GM21825 (cell line): ENCODE data around the gene CHST8.

Source experiments
- ATAC-seq: cut with Tn5 transposase; IDR thresholded peaks from one replicate; pipeline ENCODE4 v1.9.1; 2021; ENCODE audit warnings: mild to moderate bottlenecking, moderate library complexity; ENCODE audit not compliant: unreplicated experiment

The CHST8 gene

DNA sequence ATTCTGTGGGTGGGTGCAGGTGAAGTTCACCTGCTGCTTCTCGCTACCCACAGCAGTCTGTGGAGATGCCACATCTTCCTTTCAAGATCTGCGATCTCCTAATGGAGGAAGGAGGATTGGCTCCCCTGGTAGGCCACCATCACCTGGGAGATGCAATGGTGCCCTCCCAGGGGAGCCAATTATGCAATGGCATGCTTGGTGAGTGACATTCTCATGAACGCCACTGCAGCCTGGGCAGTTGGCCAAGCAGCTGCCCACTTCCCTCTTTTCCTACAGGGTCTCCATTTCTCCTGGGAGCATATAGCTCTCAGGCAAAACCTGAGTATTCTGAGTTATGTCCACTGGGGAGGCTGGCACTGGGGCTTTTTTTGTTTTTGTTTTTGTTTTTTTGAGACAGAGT, 91.4 kb downstream of the CHST8 start:
- ATAC-seq: no peak

DNA sequence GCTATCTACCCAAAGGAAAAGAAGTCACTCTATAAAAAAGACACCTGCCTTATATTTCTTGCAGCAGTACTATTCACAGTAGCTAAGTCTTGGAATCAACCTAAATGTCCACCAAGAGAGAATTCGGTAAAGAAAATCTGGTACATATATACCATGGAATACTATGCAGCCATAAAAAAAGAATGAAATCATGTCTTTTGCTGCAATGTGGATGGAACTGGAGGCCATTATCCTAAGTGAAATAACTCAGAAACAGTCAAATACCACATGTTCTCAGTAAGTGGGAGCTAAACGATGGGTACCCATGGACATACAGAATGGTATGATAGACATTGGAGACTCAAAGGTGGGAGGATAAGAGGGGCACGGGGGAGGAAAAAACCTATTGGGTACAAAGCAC, 92.4 kb downstream of the CHST8 start:
- ATAC-seq: no peak

DNA sequence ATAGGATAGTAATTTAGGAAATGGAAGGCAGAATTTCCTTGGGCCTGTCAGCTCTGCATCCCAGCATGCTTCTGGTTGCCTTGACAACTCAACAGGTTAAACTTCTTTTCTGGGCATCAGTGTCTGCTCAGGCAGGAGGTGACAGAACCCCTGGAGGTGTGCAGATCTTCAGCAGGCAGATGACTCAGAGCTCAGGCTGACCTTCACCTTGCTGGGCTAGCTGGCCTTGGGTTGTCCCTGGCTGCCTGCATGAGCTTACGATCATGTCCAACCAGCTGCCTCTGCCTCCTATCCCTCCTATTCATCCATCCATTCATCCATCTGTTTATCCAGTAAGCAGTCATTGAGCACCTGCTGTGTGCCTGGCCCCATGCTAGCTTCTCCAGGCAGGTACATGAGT, 93.7 kb downstream of the CHST8 start:
- ATAC-seq: no peak

DNA sequence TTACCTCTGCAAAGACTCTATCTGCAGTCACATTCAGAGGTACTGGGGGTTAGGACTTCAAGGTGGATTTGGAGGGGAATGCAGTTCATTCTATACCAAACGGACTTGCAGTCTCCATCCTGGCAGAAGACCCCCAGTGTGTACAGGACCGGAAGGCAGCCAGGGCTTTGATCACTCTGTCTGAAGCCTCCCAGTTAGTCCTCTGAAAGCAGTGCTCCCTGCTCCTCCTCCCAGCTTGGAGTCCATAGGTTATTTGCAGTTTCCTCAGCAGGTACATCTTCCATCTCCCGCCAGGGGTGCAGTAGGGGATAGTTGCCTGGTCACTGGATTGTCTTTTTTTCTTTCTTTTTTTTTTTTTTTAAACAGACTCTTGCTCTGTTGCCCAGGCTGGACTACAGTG, 96.1 kb downstream of the CHST8 start:
- no peak for ATAC-seq

DNA sequence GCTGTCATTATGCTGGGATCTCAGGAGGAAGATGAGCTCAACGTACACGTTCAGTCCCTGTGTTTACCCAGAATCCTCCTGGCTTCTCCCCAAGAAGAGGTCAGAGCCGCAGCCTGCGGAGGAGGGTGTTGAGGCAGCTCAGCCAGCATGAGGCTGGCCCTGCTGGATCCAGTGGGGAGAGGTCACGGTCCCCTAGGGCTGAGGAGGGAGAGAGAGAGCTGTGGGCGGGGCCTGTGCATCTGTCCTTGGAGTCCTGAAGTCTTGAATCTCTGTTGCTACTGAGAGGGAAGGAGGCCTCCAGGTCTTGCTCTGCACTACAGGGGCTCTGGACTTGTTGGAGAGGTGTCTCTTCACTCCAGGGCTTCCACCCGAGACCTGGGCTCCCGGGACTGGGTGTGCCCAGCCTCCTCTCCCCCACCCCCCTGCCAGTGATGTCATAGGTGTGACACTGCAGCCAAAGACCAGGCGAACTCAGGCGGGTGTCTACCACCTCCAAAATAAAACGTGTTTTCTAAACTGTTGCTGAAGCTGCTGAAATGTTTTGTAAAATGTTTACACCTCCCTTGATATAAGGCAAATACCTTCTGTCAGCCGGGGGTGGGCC, 97.0 kb downstream of the CHST8 start:
- no peak for ATAC-seq

DNA sequence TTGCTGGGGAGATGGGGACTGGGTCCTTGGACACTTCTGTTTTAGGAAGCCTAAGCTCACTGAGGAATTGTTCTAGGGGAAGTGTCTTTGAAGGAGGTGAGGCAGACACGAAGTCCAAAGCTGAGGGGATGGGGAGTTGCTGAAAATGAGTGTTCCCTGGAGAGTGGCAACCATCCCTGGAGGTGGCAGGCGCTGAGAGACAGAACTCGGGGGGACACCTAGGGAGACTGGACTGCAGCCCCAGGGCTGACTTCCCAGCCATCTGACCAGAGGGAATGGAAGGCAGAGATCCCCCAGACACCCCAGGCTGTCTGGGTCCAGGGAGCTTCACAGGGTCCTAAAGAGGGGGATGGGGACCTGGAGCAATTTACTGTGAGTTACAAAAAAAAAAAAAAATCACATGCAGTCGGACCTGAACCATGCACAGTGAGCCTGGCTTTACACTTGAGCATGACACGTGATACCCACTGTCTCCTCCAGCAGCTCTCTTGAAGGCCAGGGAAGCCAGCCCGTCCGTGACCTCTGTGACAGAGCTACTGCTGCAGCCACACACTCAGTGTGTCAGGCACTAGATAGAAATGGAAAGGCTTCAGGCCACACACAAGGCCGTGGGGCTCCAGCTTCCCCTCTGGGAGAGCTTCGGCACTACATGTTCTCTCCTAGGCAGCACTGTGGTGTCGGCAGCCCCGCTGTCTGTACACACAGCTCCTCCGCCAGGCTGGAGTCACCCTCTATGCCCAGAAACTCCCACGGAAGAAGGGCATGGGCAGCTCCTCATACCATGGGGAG, 97.8 kb downstream of the CHST8 start:
- ATAC-seq: no peak

DNA sequence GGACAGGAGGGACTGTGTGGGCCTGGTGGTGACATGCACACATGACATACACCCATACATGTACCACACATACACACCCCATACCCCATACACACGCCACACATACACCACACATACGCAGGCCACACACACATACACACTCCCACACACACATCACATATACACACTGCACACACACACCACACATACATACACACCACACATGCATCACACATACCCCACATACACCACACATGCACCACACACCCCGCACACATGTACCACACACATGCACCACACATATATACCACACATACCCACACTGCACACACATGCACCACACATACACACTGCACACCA, 98.4 kb downstream of the CHST8 start:
- no peak for ATAC-seq

DNA sequence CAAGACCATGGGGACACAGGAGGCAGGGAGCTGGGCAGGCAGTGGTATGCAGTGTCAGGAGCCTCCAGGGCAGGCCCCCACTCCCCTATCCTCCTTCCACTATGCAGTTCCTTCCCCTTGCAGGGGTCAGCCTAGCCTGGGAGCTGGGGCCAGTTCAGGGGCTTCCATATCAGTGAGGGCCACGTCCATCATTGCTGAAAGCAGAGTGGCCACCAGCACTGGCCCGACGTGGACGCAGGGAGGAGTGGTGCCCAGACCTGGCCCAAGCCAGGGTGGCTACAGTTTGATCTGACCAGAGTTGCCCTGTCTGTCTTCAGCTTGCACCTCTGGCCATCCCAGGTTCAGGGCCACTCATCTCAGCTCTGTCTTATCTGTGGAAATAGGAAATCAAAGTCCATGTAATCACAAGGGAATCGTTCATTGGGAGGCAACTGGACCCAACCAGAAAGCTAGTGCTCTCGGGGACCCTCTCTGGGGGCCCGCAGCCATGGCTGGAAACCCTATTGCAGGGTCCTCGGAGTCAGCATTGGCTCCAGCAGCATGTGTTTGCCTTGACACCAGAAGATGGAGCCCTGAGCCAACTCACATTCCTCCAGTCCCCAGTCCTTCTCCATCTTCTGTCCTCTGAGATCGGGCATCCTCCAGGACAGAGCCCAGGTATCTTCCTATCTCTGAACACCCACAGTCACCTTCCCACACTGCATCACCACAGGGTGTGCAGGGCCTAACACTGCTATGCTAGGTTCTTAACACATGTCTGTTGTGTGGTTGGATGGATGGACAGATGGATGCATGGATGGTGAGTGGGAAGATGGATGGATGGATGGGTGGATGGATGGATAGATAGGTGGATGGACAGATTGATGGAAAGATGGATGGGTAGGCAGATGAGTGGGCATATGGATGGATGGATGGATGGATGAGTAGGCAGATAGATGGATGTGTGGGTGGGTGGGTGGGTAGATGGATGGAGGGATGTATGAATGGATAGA, 99.2 kb downstream of the CHST8 start:
- no peak for ATAC-seq

DNA sequence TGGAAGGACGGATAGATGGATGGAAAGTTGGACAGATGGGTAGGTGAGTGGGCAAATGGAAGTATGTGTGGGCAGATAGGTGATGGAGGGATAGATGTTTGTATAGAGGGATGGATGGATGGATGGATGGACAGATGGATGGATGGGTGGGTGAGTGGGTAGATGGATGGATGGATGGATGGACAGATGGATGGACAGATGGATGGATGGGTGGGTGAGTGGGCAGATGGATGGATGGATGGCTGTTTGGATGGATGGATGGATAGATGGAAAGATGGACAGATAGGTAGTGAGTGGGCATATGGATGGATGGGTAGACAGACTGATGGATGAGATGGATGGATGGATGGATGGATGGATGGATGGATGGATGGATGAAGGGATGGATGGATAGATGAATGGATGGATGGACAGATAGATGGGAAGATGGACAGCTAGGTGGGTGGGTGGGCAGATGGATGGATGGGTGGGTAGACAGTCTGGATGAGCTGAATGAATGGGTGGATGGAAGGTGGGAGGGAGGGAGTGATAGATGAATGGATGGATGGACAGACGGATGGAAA, 100.1 kb downstream of the CHST8 start:
- no peak for ATAC-seq

DNA sequence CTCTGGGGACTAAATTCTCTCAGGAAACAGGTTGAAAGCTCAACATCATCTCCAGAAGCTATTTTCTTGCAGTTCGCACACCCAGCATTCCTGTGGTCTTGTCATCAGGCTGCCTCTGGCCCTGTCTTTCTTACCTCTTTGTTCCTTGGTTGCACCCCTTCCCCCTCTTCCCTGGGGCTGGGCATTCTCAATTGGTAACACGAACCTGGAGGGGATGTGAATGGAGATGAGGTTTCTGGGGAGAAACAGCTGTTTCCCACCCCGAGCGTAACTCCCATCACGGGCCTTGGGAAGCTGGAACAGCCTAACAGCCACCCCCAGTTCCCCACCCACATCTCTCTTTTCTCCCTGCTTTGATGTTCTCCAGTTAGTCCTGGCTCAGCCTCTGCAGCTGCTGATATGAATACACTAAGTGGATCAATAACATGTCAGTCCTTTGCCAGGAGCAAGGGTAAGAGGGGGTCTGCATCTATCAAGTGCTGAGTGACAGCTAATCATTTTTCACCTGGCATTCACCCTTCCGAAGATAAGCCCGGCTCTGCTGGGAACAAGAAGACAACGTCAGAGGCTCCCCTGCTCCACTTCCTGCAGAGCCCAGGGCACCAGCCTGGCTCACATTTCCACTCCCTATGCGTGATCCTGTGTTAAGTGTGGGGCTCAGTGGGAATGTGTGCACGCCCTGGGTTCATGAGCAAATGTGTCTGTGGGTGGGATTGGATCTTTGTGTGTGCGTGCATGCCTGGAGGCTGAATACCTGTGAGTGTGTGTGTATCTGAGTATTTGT, 100.9 kb downstream of the CHST8 start:
- no peak for ATAC-seq

DNA sequence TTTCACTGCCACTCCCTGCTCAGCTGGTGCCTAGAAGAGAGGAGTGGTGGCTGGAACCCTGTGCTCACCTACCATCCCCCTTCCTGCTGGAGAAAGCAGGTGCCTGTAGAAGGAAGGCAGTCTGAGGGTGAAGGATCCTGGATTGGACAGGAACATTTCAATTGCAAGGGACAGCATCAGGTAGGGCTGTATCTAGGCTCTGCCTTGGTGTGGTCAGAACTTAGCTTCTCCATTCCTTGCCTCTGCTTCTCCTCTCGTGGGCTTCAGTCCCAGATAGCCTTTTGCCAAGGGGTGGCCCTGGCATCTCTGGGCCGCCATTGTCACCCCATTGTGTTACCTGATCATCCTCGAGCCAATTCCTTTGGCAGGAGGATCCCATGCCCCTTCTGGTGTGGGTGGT, 101.8 kb downstream of the CHST8 start:
- ATAC-seq: no peak

DNA sequence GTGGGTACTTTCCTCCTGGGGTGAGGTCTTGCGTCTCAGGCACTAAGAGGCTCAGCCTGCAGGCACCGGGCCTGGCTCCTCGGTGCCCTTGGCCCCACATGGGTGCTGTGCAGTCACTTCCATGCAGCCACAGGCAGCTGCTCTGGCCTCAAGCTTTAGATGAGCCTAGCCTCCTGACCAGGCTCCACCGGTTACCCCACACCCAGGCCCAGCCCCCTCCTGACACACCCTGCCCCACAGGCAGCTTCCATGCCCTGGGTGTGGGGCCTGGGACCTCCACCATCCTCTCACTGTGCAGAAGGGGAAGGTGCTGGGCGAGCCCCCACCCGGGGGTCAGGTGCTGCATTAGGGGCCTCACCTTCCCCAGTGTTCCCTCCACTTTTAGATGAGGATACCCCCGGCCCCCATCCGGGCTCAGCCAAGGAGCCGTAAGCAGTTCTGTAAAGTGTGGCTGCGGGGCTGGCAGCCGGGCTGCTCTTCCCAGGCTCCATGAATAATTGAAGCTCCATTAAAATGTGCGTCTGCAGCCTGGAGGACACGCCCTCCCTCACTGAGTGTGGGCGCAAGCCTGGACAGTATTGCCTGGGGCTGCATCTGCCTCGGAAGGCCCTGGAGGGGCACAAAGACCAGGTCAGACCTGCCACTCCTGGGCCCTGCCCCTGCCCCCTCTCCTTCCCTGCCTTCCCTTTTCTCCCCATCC, 102.4 kb downstream of the CHST8 start:
- ATAC-seq: no peak

DNA sequence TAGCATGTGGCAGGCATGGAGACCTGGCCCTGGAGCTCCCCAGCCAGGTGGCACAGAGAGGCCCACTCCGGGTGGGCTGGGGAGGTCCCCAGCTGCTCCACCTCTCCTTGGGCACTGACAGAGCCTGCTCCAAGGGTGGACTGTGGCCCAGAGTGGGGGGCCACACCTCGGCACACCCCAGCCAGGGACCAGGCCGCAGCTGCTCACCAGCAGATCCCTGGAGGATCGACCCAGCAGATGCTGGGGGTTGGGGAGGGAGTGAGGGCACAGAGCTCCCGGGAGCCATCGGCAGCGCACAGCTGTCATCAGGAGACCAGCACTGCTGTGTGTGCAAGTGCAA, 102.9 kb downstream of the CHST8 start:
- ATAC-seq: no peak

DNA sequence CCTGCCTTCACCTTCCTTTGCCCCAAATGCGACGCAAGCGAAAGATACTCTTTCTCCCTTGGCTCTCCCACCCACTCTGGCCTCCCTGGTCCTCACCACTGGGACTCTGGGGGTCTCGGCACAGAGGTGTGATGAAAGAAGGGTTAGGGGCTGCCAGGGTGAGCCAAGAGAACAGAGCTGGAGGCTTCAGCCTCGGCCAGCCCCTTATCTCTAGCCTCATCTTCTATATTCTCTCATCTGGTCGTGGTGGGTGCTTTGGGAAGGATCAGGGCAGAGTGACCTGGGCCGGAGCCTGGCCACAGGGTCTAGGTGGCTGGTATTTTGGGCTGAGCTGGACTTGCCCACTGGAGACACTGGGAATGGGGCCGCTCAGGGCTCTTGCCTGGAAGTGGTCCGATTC, 103.8 kb downstream of the CHST8 start:
- ATAC-seq: no peak

DNA sequence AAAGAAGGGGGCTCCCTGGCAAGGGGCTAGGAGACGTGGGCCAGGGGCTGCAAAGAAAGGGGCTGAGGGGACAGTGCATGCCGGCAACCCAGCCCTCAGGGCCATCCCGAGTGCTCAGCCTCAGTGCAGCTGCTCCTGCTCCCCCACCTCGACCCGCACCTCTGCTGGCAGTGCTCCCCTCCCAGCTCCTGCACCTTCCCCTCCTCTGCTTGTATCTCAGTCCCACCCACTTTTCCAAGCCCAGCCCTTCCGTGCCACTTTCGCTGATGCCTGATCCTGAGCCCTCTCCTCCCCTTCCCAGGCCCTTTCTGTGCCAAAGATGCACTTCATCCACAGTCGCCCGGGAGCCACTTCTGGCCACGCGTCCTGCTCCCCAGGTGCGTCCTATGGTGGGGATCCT, 105.0 kb downstream of the CHST8 start:
- ATAC-seq: no peak

DNA sequence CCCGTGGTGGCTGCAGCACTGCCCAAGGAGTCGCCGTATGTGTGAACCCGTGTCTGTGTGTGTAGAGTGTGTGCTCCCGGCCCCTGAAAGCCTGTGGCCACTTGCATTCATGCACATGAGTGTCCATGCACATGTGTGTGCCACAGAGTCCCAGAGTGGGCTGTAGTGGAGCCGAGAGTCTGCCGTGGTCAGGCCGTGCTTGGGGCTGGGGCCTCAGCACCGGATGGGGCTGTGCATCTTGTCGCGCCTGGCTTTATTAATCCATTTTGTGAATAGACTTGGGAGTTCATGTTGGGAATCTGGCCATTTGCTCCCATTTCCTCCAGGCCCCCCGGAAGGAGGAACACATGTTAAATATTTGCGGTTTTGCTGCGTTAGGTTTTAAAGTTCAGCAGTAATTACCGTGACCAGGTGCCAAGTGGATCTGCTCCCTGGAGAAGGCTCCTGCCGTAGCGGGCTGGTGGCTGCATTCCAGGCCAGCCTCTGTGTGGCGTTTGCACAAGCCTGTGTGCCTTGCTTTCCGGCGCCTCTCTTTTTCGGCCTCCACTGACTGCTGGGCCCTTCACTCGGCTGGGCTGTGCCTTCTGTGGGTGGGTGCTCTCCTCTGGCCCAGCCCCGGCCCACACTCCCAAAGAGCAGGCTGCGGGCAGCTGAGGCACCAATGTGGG, 105.7 kb downstream of the CHST8 start:
- ATAC-seq: no peak

DNA sequence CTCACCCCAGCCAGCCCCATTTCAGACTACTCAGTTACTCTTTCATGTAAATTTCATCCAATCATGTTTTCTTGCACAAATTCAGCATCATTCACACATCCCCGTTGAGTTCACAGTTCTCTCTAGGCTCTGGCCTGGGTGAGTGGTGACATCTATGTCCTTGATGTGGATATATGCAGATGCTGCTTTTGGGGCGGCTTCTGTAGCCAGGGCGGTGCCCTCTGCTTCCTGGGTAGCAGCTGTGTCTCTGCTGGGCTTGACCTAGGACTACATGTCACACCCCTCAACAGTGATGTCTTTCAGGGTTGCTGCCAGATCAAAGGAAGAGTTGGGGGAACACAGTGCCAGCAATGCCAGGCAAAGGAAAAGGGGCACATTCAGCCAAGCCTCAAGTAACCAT, 106.4 kb downstream of the CHST8 start:
- ATAC-seq: no peak

DNA sequence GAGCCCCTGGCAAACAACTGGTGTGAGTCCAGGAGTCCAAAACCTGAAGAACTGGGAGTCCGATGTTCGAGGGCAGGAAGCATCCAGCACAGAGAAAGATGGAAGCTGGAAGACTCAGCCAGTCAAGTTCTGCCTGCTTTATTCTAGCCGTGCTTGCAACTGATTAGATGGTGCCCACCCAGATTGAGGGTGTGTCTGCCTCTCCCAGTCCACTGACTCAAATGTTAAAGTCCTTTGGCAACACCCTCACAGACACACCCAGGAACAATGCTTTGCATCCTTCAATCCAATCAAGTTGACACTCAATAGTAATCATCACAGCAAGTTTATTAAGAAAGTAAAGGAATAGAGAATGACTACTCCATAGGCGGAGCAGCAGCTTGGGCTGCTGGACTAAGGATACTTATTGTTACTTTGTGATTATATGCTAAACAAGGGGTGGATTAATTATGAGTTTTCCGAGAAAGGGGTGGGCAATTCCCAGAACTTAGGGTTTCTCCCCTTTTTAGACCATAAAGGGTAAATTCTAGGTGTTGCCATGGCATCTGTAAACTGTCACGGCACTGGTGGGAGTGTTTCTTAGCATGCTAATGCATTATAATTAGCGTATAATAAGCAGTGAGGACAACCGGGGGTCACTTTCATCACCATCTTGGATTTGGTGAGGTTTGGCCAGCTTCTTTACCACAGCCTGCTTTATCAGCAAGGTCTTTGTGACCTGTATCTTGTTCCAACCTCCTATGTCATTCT, 109.3 kb downstream of the CHST8 start:
- ATAC-seq: no peak

DNA sequence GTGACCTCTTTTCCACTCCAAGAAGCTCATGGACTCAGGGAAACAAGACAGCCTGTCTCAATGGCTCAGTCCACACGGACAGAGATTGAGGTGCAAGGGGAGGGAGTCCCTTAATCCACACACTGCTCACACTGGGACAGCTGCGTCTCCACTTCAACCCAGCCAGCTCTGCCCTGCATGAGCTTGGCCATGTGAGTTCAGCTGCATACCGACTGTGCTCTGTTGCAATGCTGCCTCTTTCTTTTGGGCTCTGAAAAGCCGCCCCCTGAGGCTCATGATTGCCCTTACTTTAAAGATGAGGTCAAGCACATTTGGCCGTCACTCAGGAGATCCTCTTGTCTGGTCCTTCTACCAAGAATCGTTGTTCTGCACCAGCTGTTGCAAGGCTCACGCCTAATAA, 110.1 kb downstream of the CHST8 start:
- no peak for ATAC-seq
